Astrocyte (in vitro differentiated cells and primary cell): ENCODE results near the gene CCDC6. TPM values are rescaled to one million over a fixed set of nuclear protein-coding genes. Genes with fewer than 3 reads are reported as not detected.

Experiments
- DNase-seq: peaks from one replicate; pipeline ENCODE4 v3.0.0-alpha.2; 2010; ENCODE audit warnings: low read depth
- FAIRE-seq: peaks from 2 replicates; lab custom pipeline; 2011; peaks lifted over from hg19 to GRCh38; lab: Jason Lieb, UNC
- H2AFZ ChIP-seq: 2 replicates; pipeline ENCODE4 v1.6.0; 2012; ENCODE audit warnings: low read depth, low read length, inconsistent platforms
- H3K27ac ChIP-seq: 2 replicates; pipeline ENCODE4 v1.5.1; 2011; ENCODE audit warnings: low read depth, low read length, inconsistent platforms
- H3K27me3 ChIP-seq: 2 replicates; pipeline ENCODE4 v1.6.0; 2011; ENCODE audit warnings: low read length, inconsistent platforms; ENCODE audit not compliant: insufficient read depth
- H3K36me3 ChIP-seq: 2 replicates; pipeline ENCODE4 v1.5.1; 2011; ENCODE audit warnings: low read length, inconsistent platforms; ENCODE audit not compliant: insufficient read depth
- H3K4me1 ChIP-seq: 2 replicates; pipeline ENCODE4 v1.5.1; 2011; ENCODE audit warnings: low read length, inconsistent platforms; ENCODE audit not compliant: insufficient read depth
- H3K4me2 ChIP-seq: 2 replicates; pipeline ENCODE4 v1.6.0; 2012; ENCODE audit warnings: low read length, inconsistent platforms
- H3K4me3 ChIP-seq: 2 replicates; pipeline ENCODE4 v1.5.1; 2011; ENCODE audit warnings: low read depth, mild to moderate bottlenecking, low read length, inconsistent platforms; ENCODE audit not compliant: insufficient read depth
- H3K79me2 ChIP-seq: 2 replicates; pipeline ENCODE4 v1.6.0; 2012; ENCODE audit warnings: mild to moderate bottlenecking, low read length, inconsistent platforms; ENCODE audit not compliant: insufficient read depth
- H3K9ac ChIP-seq: 2 replicates; pipeline ENCODE4 v1.6.0; 2012; ENCODE audit warnings: mild to moderate bottlenecking, low read length, inconsistent platforms
- H3K9me3 ChIP-seq: 2 replicates; pipeline ENCODE4 v1.5.1; 2012; ENCODE audit warnings: low read depth, mild to moderate bottlenecking, low read length, inconsistent platforms; ENCODE audit not compliant: insufficient read depth
- H4K20me1 ChIP-seq: 2 replicates; pipeline ENCODE4 v1.6.0; 2012; ENCODE audit warnings: low read length, inconsistent platforms; ENCODE audit not compliant: insufficient read depth
- H3K27ac Mint-ChIP-seq: one replicate; pipeline ENCODE4 v1.8.0; 2021; ENCODE audit warnings: mild to moderate bottlenecking, mixed read lengths; ENCODE audit not compliant: unreplicated experiment
- H3K27me3 Mint-ChIP-seq: one replicate; pipeline ENCODE4 v1.8.0; 2021; ENCODE audit warnings: low read depth, mixed read lengths; ENCODE audit not compliant: unreplicated experiment
- H3K36me3 Mint-ChIP-seq: one replicate; pipeline ENCODE4 v1.8.0; 2021; ENCODE audit warnings: low read depth, mixed read lengths; ENCODE audit not compliant: unreplicated experiment
- H3K4me1 Mint-ChIP-seq: one replicate; pipeline ENCODE4 v1.8.0; 2021; ENCODE audit warnings: low read depth, mixed read lengths; ENCODE audit not compliant: unreplicated experiment
- H3K4me3 Mint-ChIP-seq: one replicate; pipeline ENCODE4 v1.8.0; 2021; ENCODE audit warnings: mild to moderate bottlenecking, moderate library complexity, mixed read lengths; ENCODE audit not compliant: unreplicated experiment
- H3K9me3 Mint-ChIP-seq: one replicate; pipeline ENCODE4 v1.8.0; 2021; ENCODE audit warnings: mild to moderate bottlenecking, mixed read lengths; ENCODE audit not compliant: unreplicated experiment
- EZH2 ChIP-seq: IDR thresholded peaks from 2 replicates; pipeline ENCODE4 v1.6.1; 2012; ENCODE audit warnings: mild to moderate bottlenecking, low read length, inconsistent platforms; ENCODE audit not compliant: insufficient read depth
- total RNA-seq: library from RNA; stranded (reverse); gene quantifications from 2 replicates; pipeline ENCODE4 v1.2.1, GENCODE V29; 2021
- TF ChIP-seq, protein P1 (sequence below): IDR thresholded peaks from 2 replicates; pipeline ENCODE4 v1.5.1; 2011; ENCODE audit warnings: low read depth, mild to moderate bottlenecking, inconsistent platforms, low read length, moderate library complexity; ENCODE audit not compliant: insufficient read depth

The CCDC6 gene
- total RNA-seq, 1 donor from 2014 or later, result 69.4 TPM

DNA sequence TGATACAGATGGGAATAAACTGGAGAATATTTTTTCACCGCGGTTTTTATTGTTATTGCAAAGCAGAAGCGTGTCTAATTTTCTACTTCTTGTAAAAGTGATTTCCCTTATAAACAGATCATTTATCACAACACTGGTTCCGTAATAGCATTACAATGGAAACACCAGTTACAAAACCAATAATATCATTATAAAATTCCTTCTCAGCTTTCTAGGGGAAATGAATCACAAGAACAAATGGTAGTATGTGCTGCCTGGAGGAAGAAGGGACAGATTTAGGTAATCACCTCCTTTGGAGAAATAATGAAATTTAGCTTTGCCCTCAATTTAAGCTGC, 2.4 kb upstream of the CCDC6 start:
- peaks cover 19% of the 10 kb centered on the region for H3K4me1 Mint-ChIP-seq
- peak overlapping the region; percentile 94 for H3K4me3 ChIP-seq
- H3K27me3 Mint-ChIP-seq, result no peaks in the 10 kb centered on the region
- peak overlapping the region; percentile 94 for H3K4me2 ChIP-seq
- H3K27ac Mint-ChIP-seq, result peak overlapping the region; percentile 94
- peak overlapping the region; percentile 71 for H2AFZ ChIP-seq
- FAIRE-seq (no peak), DNase-seq (no peak)
- peaks cover 3% of the 10 kb centered on the region for H3K9me3 Mint-ChIP-seq
- H4K20me1 ChIP-seq, result peaks cover 20% of the 10 kb centered on the region
- H3K4me1 ChIP-seq, result peaks cover 30% of the 10 kb centered on the region
- H3K79me2 ChIP-seq, result peaks cover 23% of the 10 kb centered on the region
- peak overlapping the region; percentile 92 for H3K27ac ChIP-seq
- H3K36me3 Mint-ChIP-seq, result no peaks in the 10 kb centered on the region
- H3K27me3 ChIP-seq, result no peaks in the 10 kb centered on the region
- H3K4me3 Mint-ChIP-seq, result peak overlapping the region; percentile 95
- no peaks in the 10 kb centered on the region for H3K9me3 ChIP-seq
- TF ChIP-seq EZH2, result no peak
- H3K36me3 ChIP-seq, result no peaks in the 10 kb centered on the region
- H3K9ac ChIP-seq, result peak overlapping the region; percentile 87

DNA sequence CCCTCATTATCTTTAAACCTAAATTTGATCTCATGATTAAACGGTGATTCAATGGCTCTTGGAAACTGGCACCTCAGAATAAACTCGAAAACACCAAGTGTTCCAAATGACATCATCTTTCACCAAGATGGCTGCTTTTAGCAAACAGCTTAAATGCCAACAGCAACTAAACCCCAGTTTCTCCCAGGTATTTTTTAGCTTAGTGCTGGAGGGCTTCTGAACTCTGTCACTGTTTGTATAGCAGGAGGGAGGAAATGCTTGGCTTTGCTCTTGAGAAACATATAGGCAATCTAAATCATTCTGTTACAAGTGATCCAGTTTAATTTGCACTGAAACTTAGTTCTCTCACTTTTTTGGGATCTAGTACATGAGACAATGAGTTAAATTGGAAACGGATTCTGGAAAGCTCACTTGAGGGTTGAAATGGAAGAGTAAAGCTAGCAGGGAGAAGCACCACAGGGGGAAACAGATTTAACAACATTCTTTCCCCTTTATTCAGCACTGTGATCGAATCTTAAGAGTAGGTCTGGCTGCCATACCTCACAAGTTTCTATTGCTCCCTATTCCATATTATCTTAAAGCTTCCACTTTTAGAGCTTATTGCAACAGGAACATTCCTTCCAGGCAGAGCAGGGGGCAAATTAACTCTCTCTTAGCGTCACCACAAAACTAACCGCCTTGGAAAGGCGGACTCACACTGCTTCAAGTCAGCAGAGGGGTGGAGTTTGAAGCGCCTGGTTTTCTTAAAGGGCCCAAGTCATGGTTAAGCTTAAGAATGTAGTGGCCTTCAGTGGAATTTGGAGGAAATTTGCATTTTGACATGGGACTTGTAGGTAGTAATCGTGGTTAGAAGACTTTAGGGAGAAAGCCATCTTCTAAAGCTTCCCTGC, 1.8 kb upstream of the CCDC6 start:
- Mint-ChIP-seq H3K4me3 (peak overlapping the region; percentile 95), H3K36me3 (no peaks in the 10 kb centered on the region), H3K9me3 (peaks cover 2% of the 10 kb centered on the region), H3K27ac (peak overlapping the region; percentile 94), H3K4me1 (peaks cover 24% of the 10 kb centered on the region), H3K27me3 (no peaks in the 10 kb centered on the region)
- H3K27me3 ChIP-seq, result no peaks in the 10 kb centered on the region
- DNase-seq (peak; percentile 88), FAIRE-seq (peak; percentile 50)
- H2AFZ ChIP-seq, result peak overlapping the region; percentile 71
- peak overlapping the region; percentile 94 for H3K4me2 ChIP-seq
- peaks cover 29% of the 10 kb centered on the region for H3K79me2 ChIP-seq
- TF ChIP-seq EZH2, result no peak
- TF ChIP-seq, protein P1, sequence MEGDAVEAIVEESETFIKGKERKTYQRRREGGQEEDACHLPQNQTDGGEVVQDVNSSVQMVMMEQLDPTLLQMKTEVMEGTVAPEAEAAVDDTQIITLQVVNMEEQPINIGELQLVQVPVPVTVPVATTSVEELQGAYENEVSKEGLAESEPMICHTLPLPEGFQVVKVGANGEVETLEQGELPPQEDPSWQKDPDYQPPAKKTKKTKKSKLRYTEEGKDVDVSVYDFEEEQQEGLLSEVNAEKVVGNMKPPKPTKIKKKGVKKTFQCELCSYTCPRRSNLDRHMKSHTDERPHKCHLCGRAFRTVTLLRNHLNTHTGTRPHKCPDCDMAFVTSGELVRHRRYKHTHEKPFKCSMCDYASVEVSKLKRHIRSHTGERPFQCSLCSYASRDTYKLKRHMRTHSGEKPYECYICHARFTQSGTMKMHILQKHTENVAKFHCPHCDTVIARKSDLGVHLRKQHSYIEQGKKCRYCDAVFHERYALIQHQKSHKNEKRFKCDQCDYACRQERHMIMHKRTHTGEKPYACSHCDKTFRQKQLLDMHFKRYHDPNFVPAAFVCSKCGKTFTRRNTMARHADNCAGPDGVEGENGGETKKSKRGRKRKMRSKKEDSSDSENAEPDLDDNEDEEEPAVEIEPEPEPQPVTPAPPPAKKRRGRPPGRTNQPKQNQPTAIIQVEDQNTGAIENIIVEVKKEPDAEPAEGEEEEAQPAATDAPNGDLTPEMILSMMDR, result no peak
- H3K27ac ChIP-seq, result peak overlapping the region; percentile 92
- H3K4me3 ChIP-seq, result peak overlapping the region; percentile 94
- no peaks in the 10 kb centered on the region for H3K36me3 ChIP-seq
- peak overlapping the region; percentile 87 for H3K9ac ChIP-seq
- peaks cover 25% of the 10 kb centered on the region for H4K20me1 ChIP-seq
- peaks cover 30% of the 10 kb centered on the region for H3K4me1 ChIP-seq
- H3K9me3 ChIP-seq, result no peaks in the 10 kb centered on the region

DNA sequence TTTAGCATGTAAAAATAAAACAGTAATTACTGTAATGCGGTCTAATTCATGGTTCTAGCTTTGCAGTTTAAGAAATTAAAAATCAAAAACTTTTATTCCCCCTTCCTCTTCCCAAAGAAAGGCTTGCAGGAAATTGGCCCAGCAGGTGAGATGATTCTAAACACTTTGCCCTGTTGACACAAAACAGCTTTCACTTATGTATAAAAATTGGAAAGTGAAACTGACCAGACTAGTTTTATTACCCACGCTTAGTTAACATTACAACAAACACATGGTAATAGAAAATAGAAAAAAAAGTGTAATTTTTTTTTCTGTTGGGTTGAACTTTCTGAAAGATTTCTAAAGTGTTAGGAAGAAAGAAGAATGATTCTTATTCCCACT, 1.2 kb upstream of the CCDC6 start:
- Mint-ChIP-seq H3K4me3 (peak overlapping the region; percentile 95), H3K4me1 (peaks cover 28% of the 10 kb centered on the region), H3K9me3 (no peaks in the 10 kb centered on the region), H3K36me3 (no peaks in the 10 kb centered on the region), H3K27me3 (no peaks in the 10 kb centered on the region), H3K27ac (peak overlapping the region; percentile 94)
- H3K79me2 ChIP-seq, result peaks cover 35% of the 10 kb centered on the region
- no peaks in the 10 kb centered on the region for H3K27me3 ChIP-seq
- H3K27ac ChIP-seq, result peak overlapping the region; percentile 92
- FAIRE-seq, result no peak
- peak overlapping the region; percentile 79 for H2AFZ ChIP-seq
- TF ChIP-seq EZH2, result no peak
- TF ChIP-seq, protein P1, result no peak
- no peak for DNase-seq
- H3K9me3 ChIP-seq, result no peaks in the 10 kb centered on the region
- H3K4me3 ChIP-seq, result peak overlapping the region; percentile 94
- H3K4me1 ChIP-seq, result peaks cover 30% of the 10 kb centered on the region
- H3K36me3 ChIP-seq, result no peaks in the 10 kb centered on the region
- H4K20me1 ChIP-seq, result peaks cover 32% of the 10 kb centered on the region
- peak overlapping the region; percentile 87 for H3K9ac ChIP-seq
- peak overlapping the region; percentile 94 for H3K4me2 ChIP-seq
